HG03565 (cell line): ENCODE measurements around the gene IFTAP.
"Not testable (repeated sequence)": the region's sequence is repeated elsewhere in the genome, so short reads cannot be mapped to it uniquely, and the experiment has no call there.

ENCODE experiments used
- ATAC-seq: cut with Tn5 transposase; IDR thresholded peaks from one replicate; pipeline ENCODE4 v1.9.1; 2021; ENCODE audit warnings: mild to moderate bottlenecking, moderate library complexity; ENCODE audit not compliant: unreplicated experiment

IFTAP gene

GRCh38 chr11:36594316-36594989 is at the start of gene IFTAP:
IFTAP (plus strand) TSS chr11:36594502; CDS start chr11:36610104, 15,602 bp downstream.
- ATAC-seq: peak; percentile 73

DNA sequence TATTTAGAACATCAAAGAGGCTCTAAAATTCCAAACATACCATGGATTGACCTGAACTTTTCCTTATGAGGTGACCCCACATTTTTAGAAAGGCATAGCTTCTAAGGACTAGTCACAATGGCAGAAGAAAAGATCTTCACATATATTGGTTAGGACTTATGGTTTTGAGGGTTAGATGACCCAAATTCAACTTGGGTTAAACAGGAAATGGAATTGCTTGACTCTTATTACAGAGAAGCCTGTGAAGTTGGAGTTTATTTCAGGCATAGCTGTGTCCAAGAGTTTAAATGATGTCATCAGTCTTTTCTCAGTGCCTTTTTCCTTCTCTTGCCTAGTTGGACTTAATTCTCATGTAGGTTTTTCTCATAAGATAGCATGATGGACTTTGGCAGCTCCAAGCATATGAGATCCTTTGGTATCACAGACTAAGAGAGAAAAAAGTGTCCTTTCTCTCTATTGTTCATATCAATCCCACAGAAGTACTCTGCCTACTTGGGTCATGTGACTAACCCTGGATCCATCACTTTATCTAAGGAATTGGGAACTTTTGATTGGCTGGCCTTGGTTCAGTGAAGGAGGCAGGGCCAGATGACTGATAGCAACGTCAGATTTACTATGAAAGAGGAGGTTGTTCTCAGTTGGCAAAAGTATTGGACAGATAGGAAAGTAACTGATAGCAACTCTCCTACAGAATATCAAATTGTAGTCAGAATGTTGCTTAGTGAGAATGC is 43.8 kb upstream of the IFTAP start:
- no peak for ATAC-seq

DNA sequence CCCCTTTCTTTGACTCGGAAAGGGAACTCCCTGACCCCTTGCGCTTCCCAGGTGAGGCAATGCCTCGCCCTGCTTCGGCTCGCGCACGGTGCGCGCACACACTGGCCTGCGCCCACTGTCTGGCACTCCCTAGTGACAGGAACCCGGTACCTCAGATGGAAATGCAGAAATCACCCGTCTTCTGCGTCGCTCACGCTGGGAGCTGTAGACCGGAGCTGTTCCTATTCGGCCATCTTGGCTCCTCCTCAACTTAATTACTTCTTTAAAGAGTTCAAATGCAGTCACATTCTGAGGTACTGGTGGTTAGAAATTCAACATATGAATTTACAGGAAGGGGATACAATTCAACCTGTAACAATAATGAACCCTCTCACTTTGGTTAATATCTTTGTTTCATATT is 36.9 kb upstream of the IFTAP start:
- ATAC-seq: not testable (repeated sequence)

GRCh38 chr11:36557991-36558390 is 36.3 kb upstream of the IFTAP start:
- no peak for ATAC-seq

- ATAC-seq: peak; percentile 99
These were observed 35.5 kb upstream of the IFTAP start for GRCh38 chr11:36558571-36559413.

DNA sequence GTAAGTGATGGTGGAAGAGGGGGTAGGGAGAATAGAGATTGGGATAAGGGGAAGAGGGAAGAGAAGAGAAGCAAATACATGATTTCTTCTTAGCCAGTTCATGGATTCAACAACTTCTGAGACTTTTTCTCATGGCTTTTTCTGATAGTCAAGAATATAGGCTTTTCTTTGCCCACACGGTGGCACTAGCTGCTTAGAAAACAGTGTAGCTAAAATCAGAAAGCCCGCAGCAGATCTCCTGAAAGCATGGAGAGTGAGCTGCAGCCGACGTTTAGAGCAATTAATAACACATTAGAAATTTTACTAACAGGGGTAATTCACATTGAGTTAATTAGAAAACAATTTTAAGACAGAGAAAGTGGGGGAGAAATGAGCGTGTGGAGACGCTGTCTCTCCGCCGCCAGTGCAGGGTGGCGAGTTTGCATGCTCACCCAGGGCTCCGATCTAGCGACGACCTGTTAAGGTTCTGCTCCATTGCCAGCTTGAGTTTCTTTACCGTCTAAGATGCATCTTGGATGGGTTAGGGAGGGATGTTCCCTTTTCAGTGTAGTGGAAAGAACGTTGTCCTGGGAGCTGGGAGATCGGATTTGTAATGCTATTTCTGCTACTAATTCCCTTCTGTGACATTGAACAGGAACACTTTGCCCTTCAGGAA is 29.8 kb upstream of the IFTAP start:
- ATAC-seq: peak; percentile 66

GRCh38 chr11:36565031-36565610 is 29.2 kb upstream of the IFTAP start:
- no peak for ATAC-seq

DNA sequence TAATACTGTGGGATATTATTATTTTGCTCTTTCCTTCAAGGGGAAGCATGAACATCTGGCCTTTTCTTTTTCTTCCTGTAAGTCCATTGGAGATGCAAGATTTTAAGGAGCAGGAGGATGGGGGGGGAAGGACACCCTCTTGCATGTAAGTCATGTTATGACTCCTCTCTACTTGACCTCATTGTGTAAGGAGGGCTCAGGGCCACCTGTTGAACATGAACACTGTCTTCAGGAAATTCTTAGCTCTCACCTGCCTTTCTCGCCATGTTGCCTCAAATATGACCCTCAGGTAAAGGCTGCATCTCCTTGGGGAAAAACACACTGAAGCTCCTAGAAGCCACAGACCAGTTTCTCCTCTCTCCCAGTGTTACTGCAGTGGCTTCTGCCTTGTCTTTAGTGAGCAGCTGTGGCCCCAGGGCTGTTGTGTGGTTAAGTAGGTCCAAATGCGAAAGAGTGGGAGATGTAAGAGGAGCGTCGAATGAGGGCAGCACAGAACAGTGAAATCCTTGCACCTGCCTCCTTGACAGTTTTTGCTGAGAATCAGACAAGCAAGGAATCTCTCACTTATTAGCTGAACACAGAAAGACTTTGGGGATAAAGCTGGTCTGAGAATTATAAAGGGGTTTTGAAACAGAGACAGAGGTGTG is 27.8 kb upstream of the IFTAP start:
- ATAC-seq: no peak

GRCh38 chr11:36567694-36568093 is 26.6 kb upstream of the IFTAP start, which contains the start of gene RAG1:
RAG1 (plus strand) TSS chr11:36568007; CDS start chr11:36573305, 5,298 bp downstream.
- no peak for ATAC-seq

DNA sequence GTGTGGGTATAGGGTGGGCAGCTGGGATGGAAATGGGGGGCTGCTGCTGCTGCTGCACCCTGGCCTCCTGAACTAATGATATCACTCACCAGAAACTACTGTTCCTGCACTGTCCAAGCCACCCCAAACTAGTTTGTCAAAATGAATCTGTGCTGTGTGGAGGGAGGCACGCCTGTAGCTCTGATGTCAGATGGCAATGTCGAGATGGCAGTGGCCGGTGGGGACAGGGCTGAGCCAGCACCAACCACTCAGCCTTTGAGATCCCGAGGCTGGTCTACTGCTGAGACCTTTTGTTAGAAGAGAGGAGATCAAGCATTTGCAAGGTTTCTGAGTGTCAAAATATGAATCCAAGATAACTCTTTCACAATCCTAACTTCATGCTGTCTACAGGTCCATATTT is 25.2 kb upstream of the IFTAP start:
- no peak for ATAC-seq

GRCh38 chr11:36574486-36574885 is 19.8 kb upstream of the IFTAP start:
- no peak for ATAC-seq

DNA sequence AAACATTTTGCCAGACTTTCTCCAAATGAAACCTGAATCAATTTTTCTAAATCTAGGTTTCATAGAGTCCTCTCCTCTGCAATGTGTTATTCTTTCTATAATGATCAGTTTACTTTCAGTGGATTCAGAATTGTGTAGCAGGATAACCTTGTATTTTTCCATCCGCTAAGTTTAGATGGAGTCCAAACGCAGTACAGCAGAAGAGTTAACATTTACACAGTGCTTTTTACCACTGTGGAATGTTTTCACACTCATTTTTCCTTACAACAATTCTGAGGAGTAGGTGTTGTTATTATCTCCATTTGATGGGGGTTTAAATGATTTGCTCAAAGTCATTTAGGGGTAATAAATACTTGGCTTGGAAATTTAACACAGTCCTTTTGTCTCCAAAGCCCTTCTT is 16.9 kb upstream of the IFTAP start:
- no peak for ATAC-seq

- ATAC-seq: no peak
These were observed 16.4 kb upstream of the IFTAP start for GRCh38 chr11:36577859-36578258.

- no peak for ATAC-seq
These were observed 15.8 kb upstream of the IFTAP start for GRCh38 chr11:36578458-36578857.

DNA sequence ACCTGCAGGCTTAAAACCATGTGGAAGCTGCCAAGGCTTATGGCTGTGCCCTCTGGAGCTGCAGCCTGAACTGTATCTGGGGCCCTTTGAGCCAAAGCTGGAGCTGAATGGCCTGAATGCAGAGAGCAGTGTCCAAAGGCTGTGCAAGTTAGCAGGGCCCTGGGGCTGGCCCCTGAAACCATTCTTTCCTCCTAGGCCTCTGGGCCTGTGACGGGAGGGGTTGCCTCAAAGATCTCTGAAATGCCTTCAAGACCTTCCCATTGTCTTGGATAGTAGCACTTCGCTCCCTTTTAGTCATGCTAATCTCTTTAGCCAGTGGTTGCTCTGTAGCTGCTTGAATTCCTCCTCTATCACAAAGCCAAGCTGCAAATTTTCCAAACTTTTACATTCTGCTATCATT is 12.8 kb upstream of the IFTAP start:
- no peak for ATAC-seq

DNA sequence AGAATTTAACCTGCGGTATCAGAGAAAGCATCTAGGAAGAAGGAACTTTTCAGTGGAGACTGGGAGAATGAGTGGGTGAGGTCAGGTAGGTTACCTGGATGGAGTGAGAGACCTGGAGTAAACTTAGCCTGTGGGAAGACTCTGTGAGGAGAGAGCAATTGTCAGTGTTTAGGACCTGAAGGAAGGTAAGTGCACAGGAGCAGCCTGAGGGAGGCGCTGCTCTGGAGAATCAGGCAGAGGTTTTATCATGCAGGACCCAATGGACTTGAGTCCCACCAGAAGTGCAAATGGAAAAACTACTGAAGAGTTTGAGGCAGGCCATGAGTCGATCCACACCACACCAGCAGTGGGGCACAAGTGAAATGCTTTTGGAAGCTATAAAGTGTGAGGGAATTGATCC is 10.6 kb upstream of the IFTAP start:
- no peak for ATAC-seq

GRCh38 chr11:36586543-36586942 is 7.8 kb upstream of the IFTAP start:
- ATAC-seq: peak; percentile 65

DNA sequence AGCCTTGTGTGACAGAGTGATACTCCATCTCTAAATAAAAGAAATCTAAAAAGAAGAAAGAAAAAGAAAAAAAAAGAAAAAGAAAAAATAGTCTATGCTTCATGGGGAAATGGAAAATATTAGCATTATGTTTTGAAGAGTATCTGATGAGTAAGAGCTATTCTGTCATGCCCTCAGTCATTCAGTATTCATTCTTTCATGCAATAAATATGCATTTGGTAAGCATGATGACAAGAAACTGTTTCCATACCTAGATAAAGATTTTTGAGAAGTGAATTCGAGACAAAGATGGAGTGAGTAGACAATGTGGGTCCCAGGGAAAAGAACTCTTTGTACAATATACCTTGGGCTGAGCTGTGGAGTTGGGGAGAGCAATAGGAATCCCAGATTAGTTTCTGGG is 6.2 kb upstream of the IFTAP start:
- ATAC-seq: no peak

DNA sequence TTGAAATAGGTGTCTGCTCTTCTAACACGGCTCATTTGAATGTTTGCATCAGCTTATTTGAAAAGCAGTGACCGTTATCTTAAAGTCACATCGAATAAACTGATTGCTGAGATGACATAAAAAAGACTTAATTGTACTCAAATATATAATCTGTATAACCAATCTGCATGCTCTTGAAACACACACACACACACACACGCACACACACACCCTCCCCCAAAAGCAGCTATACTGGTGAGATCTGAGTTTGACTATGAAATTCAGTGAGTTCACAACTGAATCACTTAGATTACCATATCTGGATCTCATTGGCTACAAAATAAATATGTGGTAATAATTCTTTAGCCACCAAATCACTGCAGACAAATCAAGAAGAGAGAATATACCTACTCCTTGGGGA is 3.8 kb upstream of the IFTAP start:
- ATAC-seq: no peak

DNA sequence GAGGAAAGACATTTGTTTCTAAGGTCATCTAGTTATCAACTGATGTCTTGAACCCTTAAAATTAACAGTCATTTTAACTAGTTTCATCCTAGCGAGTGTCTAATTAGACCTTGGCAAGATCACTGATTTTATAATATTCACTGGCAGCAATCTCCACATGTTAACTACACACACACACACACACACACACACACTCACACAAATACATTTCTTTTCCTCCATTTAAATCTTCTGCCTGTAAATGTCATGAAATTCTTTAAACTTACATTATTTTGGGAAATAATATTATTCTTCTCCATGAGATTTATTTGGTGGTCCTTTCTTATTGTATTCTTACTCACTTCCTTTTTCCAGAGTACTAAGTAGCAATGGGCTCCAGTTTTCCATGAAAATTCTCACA is 2.9 kb upstream of the IFTAP start:
- no peak for ATAC-seq
